Esophagus (tissue), 2 donors: ENCODE results near the gene OTOP3. TPM values are rescaled to one million over a fixed set of nuclear protein-coding genes. Genes with fewer than 3 reads are reported as not detected.

Experiments
- H3K27ac ChIP-seq, 2 donors: one replicate each; pipeline ENCODE4 v1.5.1; 2013; ENCODE audit warnings: low read depth in 2 of 2, mild to moderate bottlenecking in 2 of 2, inconsistent platforms in 1 of 2, low read length in 1 of 2, moderate library complexity in 1 of 2
- H3K27me3 ChIP-seq, 2 donors: one replicate each; pipeline ENCODE4 v1.6.1; 2013; ENCODE audit warnings: low read length in 2 of 2, control low read depth in 1 of 2, mild to moderate bottlenecking in 1 of 2; ENCODE audit not compliant: insufficient read depth in 2 of 2, control insufficient read depth in 1 of 2
- H3K36me3 ChIP-seq, 2 donors: one replicate each; pipeline ENCODE4 v1.6.1; 2013; ENCODE audit warnings: low read length in 1 of 2; ENCODE audit not compliant: control insufficient read depth in 2 of 2, insufficient read depth in 2 of 2
- H3K4me1 ChIP-seq, 2 donors: one replicate each; pipeline ENCODE4 v1.6.1; 2013; ENCODE audit warnings: low read length in 1 of 2; ENCODE audit not compliant: control insufficient read depth in 2 of 2, insufficient read depth in 2 of 2
- H3K4me3 ChIP-seq, 2 donors: one replicate each; pipeline ENCODE4 v1.5.1; 2013; ENCODE audit warnings: low read length in 2 of 2, mild to moderate bottlenecking in 2 of 2, low read depth in 1 of 2, moderate library complexity in 1 of 2
- H3K9me3 ChIP-seq, 2 donors: one replicate each; pipeline ENCODE4 v1.6.1; 2013; ENCODE audit warnings: mild to moderate bottlenecking in 2 of 2, low read depth in 1 of 2, low read length in 1 of 2, moderate library complexity in 1 of 2; ENCODE audit not compliant: control insufficient read depth in 2 of 2, insufficient read depth in 1 of 2
- WGBS, 2 donors: extraction: QIAGEN DNeasy Blood & Tissue Kit; methylation state at CpG; one replicate each; pipeline ENCODE4 v1.1.7; 2013; 5-methylcytosine and 5-hydroxymethylcytosine counted together
- polyA plus RNA-seq, 2 donors: library from polyadenylated mRNA; stranded (reverse); fragments of 200-250 nt; gene quantifications; one replicate each; pipeline ENCODE4 v1.2.3, GENCODE V29; 2013
- donor health status: healthy with polysubstance abuse.
- donor health status: Bipolar disorder and iron deficiency.

The OTOP3 gene
- polyA plus RNA-seq, 2 donors: 11.2 to 16.1 TPM

DNA sequence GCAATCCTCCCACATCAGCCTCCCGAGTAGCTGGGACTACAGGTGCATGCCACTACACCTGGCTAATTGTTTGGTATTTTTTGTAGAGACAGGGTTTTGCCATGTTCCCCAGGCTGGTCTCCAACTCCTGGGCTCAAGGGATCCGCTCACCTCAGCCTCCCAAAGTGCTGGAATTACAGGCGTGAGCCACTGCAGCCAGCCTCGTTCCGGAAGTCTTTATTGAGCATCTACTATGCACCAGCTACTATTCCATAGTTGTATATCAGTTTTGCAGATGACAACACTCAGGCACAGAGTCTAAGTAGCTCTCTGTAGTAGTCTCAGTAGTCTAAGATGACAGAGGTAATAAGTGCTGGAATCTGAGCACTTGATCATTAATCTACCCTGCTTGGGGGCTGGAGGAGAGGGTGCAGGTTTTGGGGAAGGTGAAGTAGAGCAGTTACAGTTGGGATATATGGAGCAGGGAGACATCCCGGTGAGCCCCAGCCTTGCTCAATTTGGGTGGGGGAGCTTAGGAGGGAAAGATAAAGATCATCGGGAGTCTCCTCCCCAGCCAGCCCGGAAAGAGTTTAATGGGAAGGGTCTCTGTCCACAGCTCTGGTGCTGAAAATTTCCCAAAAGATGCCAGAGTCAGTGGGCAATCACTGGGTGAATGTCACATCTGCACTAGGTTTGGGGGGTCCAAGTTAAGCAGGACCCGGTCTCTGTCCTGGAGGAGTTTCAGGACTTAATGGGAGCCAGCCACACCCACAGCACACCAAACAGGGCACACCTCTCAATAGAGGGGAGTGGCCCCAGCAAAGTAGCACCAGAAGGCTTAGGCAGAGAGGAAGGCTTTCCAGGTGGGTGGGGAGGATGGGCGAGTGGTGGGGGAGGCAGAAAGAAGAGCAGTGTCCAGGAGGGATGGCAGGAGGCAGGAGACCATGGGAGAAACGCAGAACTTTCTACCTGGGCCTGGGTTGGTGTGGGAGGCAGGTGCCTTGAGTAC, 1.7 kb downstream of the OTOP3 start:
- no peaks in the 10 kb centered on the region for H3K27me3 ChIP-seq
- peaks cover 0 to 15% of the 10 kb centered on the region in 2 donors for H3K4me1 ChIP-seq

DNA sequence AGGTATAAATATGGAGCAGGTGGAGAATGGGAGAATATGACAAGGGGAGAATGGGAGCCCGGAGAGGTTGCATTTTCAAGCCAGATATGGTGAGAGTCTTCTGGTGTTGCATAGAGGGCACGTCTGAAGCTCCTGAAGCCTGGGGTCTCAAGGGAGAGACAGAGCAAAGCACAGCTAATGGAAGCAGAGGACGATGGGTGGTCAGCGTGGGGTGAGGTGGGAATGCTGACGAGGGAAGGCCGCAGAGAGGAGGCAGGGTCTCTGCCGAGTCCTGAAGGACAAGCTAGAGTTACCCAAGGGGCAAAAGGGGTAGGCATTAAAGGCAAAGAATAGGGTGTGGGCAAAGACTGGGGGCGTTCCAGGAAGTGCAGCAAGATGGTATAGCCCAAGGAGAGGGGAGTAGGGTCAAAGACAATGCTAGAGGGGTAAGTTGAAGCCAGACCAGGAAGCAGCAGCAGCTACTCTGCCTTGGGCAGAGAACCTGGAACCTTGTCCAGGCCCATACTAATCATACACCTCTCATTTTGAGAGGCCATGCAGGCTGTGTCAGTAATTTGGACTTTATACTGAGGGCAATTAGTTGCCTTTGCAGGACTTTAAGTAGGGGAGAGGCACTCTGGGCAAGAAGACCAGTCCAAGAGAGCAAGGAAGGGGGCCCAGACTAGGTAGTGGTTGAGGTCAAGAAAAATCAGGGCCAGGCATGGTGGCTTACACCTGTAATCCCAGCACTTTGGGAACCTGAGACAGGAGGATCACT, 2.7 kb downstream of the OTOP3 start:
- Histone ChIP-seq H3K27ac (peak overlapping the region in 1 of 2 donors; percentile 47), H3K4me3 (no peak overlapping the region), H3K9me3 (peaks cover 0 to 4% of the 10 kb centered on the region in 2 donors), H3K4me1 (peaks cover 0 to 17% of the 10 kb centered on the region in 2 donors), H3K36me3 (peaks cover 0 to 5% of the 10 kb centered on the region in 2 donors), H3K27me3 (no peaks in the 10 kb centered on the region)
- 72 to 73% methylated on average over 8 of the region's 8 CpGs for WGBS, 2 donors

More for the DNA sequence above, 1.7 kb downstream of the OTOP3 start:
- peaks cover 0 to 5% of the 10 kb centered on the region in 2 donors for H3K36me3 ChIP-seq
- H3K4me3 ChIP-seq: no peak overlapping the region
- peaks cover 0 to 4% of the 10 kb centered on the region in 2 donors for H3K9me3 ChIP-seq
- 49 to 50% methylated on average over 11 of the region's 11 CpGs for WGBS, 2 donors
- H3K27ac ChIP-seq: peak overlapping the region in 1 of 2 donors; percentile 38

DNA sequence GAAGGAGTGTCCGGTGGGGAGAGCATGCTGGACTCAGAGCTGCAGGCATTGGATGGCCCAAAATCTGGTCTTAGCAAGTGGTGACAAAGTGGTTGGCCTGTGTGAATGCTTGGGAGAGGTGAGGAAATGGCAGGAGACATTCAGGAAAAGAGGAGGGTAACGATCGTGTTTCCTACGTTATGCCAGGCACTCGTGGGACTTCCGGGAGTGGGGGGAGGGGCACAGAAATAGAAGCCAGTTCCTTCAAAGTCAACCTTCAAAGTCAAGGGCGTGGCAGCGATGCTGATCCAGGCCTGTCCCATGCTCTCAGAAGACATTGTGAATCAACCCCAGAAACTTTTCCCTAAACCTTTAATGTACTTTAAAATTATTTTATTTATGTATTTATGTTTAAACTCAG, 3.8 kb downstream of the OTOP3 start:
- Histone ChIP-seq H3K36me3 (peaks cover 0 to 5% of the 10 kb centered on the region in 2 donors), H3K27me3 (no peaks in the 10 kb centered on the region), H3K9me3 (peaks cover 0 to 4% of the 10 kb centered on the region in 2 donors), H3K4me1 (peaks cover 0 to 18% of the 10 kb centered on the region in 2 donors), H3K27ac (peak overlapping the region; percentile 14 to 70), H3K4me3 (no peak overlapping the region)
- WGBS, 2 donors: 37 to 39% methylated on average over 8 of the region's 8 CpGs

DNA sequence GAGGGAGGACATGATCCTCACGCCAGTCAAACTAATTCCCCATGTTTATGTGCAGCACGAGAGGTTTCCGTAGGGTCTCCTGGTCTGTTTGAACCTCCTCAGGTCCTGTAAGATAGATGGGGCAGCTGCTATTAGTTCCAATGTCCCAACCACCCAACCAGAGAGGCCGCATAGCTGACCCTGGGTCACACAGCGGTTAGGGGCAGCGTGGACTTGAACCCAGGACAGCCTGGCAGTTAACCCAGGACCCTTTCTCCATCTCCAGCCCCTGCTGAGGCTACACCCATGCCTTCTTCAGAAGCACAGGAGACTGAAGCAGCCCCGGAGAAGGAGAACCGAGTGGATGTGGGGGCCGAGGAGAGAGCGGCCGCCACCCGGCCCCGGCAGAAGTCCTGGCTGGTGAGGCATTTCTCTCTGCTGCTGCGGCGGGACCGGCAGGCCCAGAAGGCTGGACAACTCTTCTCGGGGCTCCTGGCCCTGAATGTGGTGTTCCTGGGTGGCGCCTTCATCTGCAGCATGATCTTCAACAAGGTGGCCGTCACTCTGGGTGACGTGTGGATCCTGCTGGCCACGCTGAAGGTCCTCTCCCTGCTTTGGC, 5.5 kb downstream of the OTOP3 start:
- no peaks in the 10 kb centered on the region for H3K27me3 ChIP-seq
- peaks cover 0 to 5% of the 10 kb centered on the region in 2 donors for H3K36me3 ChIP-seq
- peaks cover 0 to 13% of the 10 kb centered on the region in 2 donors for H3K4me1 ChIP-seq
- H3K27ac ChIP-seq: no peak overlapping the region
- H3K4me3 ChIP-seq: no peak overlapping the region
- peaks cover 0 to 4% of the 10 kb centered on the region in 2 donors for H3K9me3 ChIP-seq
- 81 to 84% methylated on average over 21 of the region's 21 CpGs for WGBS, 2 donors

DNA sequence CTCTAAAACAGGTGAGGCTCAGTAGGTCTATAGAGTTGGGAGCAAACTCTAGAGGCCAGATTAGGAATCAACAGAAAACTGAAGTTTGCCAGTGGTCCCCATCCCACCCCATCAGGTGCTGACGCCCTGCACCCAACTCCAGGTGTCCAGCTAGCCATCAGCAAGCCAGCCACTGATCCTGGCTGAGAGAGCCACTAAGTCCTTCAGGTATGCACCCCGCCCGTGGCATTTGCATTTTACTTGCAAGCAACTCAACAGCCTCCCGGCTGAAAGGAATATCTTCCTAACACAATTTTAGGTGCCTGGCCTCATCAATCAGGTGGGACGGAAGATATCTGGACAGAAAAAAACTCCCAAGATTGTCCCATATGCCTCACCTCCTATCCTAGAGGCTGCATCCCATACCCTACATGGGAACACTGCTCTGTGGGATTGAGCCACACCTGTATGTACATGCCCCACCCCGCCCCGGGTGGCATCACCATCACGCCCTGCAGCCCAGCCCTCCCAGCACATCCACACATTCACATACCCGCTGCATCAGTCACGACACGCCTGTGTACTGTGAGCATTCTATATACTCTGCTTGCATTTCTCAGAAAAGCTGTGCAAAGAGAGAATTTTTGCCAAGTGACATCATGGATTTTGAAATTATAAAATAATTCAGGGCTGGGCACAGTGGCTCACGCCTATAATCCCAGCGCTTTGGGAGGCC, 8.3 kb downstream of the OTOP3 start:
- H3K27me3 ChIP-seq: no peaks in the 10 kb centered on the region
- H3K36me3 ChIP-seq: peaks cover 0 to 8% of the 10 kb centered on the region in 2 donors
- WGBS, 2 donors: 36 to 45% methylated on average over 13 of the region's 13 CpGs
- peak overlapping the region; percentile 83 to 97 for H3K27ac ChIP-seq
- peaks cover 0 to 11% of the 10 kb centered on the region in 2 donors for H3K4me1 ChIP-seq
- H3K9me3 ChIP-seq: peaks cover 0 to 4% of the 10 kb centered on the region in 2 donors
- no peak overlapping the region for H3K4me3 ChIP-seq

DNA sequence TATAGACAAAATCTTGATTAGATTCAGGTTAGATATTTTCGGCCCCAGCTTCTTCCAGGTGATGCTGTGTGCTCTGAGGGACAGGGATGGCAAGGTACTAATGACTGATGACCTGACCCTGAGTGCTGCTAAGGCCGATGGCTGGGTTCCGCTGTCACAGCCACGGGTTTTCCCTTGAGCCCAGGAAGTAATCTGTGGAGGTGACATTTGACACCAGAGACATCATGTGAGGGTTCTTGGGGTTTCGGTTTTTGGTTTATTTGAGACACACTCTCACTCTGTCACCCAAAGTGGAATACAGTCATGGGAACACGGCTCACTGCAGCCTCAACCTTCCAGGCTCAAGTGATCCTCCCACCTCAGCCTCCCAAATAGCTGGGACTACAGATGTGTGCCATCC, 9.8 kb downstream of the OTOP3 start:
- Histone ChIP-seq H3K27me3 (no peaks in the 10 kb centered on the region), H3K4me1 (peaks cover 0 to 11% of the 10 kb centered on the region in 2 donors), H3K4me3 (no peak overlapping the region), H3K36me3 (peaks cover 0 to 11% of the 10 kb centered on the region in 2 donors), H3K27ac (no peak overlapping the region), H3K9me3 (peaks cover 0 to 4% of the 10 kb centered on the region in 2 donors)
- 56 to 60% methylated on average over 6 of the region's 6 CpGs for WGBS, 2 donors

DNA sequence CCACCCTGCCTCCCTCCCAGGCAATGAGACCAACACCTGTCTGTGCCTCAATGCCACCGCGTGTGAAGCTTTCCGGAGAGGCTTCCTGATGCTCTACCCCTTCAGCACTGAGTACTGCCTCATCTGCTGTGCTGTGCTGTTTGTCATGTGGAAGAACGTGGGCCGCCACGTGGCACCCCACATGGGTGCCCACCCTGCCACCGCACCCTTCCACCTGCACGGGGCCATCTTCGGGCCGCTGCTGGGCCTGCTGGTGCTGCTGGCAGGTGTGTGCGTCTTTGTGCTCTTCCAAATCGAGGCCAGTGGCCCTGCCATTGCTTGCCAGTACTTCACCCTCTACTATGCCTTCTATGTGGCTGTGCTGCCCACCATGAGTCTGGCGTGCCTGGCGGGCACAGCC, 10.9 kb downstream of the OTOP3 start:
- Histone ChIP-seq H3K4me1 (peaks cover 0 to 14% of the 10 kb centered on the region in 2 donors), H3K9me3 (peaks cover 0 to 4% of the 10 kb centered on the region in 2 donors), H3K27ac (no peak overlapping the region), H3K4me3 (no peak overlapping the region), H3K36me3 (peaks cover 0 to 13% of the 10 kb centered on the region in 2 donors), H3K27me3 (no peaks in the 10 kb centered on the region)
- 89 to 92% methylated on average over 14 of the region's 14 CpGs for WGBS, 2 donors

DNA sequence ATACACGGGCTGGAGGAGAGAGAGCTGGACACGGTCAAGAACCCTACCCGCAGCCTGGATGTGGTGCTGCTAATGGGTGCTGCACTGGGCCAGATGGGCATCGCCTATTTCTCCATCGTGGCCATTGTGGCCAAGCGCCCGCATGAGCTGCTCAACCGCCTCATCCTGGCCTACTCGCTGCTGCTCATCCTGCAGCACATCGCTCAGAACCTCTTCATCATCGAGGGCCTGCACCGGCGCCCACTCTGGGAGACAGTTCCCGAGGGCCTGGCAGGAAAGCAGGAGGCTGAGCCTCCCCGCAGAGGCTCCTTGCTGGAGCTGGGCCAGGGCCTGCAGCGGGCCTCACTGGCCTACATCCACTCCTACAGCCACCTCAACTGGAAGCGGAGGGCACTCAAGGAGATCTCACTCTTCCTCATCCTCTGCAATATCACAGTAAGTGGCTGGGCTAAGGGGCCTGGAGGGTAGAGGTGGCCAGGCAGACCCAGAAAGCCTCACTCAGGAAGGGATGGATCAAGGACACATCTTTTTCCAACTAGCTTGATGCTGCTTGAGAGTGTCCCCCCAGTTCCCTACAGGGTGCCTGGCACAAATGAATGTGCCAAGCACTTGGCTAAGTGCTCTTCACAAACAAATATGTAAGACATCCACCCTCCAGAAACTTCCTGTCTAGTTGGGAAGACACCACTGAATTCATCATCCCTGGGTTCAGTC, 11.5 kb downstream of the OTOP3 start:
- Histone ChIP-seq H3K4me3 (no peak overlapping the region), H3K27ac (no peak overlapping the region), H3K27me3 (no peaks in the 10 kb centered on the region), H3K36me3 (peaks cover 0 to 8% of the 10 kb centered on the region in 2 donors), H3K9me3 (no peaks in the 10 kb centered on the region), H3K4me1 (peaks cover 0 to 13% of the 10 kb centered on the region in 2 donors)
- 93 to 94% methylated on average over 17 of the region's 17 CpGs for WGBS, 2 donors
